Measurements from ENCODE around the gene ITSN1.

DNA sequence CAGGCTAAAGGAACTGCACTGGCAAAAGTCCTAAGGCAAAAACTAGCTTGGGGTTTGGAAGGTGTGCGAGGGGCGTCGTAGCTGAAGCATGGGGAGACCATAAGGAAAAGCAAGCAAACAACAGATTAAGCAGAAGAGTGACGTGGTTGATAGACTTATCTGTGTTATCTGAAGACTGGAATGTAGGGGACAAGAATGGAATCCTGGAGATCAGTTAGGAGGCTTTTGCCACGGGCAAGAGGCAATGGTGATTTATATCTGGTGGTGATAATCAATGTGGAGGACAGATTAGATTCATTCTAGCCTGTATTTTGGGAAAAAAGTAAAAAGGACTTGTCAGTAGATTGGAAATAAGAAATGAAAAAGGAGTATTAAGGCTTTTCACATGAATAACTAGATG lies 97.4 kb downstream of the ITSN1 start:
- TF ChIP-seq, protein P1, sequence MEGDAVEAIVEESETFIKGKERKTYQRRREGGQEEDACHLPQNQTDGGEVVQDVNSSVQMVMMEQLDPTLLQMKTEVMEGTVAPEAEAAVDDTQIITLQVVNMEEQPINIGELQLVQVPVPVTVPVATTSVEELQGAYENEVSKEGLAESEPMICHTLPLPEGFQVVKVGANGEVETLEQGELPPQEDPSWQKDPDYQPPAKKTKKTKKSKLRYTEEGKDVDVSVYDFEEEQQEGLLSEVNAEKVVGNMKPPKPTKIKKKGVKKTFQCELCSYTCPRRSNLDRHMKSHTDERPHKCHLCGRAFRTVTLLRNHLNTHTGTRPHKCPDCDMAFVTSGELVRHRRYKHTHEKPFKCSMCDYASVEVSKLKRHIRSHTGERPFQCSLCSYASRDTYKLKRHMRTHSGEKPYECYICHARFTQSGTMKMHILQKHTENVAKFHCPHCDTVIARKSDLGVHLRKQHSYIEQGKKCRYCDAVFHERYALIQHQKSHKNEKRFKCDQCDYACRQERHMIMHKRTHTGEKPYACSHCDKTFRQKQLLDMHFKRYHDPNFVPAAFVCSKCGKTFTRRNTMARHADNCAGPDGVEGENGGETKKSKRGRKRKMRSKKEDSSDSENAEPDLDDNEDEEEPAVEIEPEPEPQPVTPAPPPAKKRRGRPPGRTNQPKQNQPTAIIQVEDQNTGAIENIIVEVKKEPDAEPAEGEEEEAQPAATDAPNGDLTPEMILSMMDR (IDR thresholded peaks at IDR 0.05; ENCODE audit: low read depth, low read length, poor library complexity, severe bottlenecking), result no peak
- no peak for TF ChIP-seq EZH2phosphoT487 (IDR thresholded peaks at IDR 0.05; ENCODE audit: borderline replicate concordance, low read length)

Data from DOHH2 (cell line).